Dendritic cell treated with granulocyte-macrophage colony-stimulating factor and Interleukin-4, amounts not matched to agents 40 ng/mL and 50 ng/mL, for 4 days (primary cell): ENCODE data around the gene KIAA2012.

Source experiments
- H3K27ac Mint-ChIP-seq: one replicate; pipeline ENCODE4 v1.8.0; 2022; ENCODE audit warnings: mild to moderate bottlenecking, mixed read lengths
- H3K27me3 Mint-ChIP-seq: one replicate; pipeline ENCODE4 v1.8.0; 2022; ENCODE audit warnings: mild to moderate bottlenecking, mixed read lengths
- H3K36me3 Mint-ChIP-seq: one replicate; pipeline ENCODE4 v1.8.0; 2022; ENCODE audit warnings: low read depth, mixed read lengths
- H3K4me1 Mint-ChIP-seq: one replicate; pipeline ENCODE4 v1.8.0; 2022; ENCODE audit warnings: low read depth, mixed read lengths
- H3K4me3 Mint-ChIP-seq: one replicate; pipeline ENCODE4 v1.8.0; 2022; ENCODE audit warnings: mild to moderate bottlenecking, moderate library complexity, mixed read lengths
- H3K9me3 Mint-ChIP-seq: one replicate; pipeline ENCODE4 v1.8.0; 2022; ENCODE audit warnings: mixed read lengths
- intact Hi-C: fragments of 100-400 bp; cut with micrococcal nuclease; formaldehyde crosslinking; loops from one replicate; pipeline ENCODE4 v1.15.0; 2022

KIAA2012 gene

DNA sequence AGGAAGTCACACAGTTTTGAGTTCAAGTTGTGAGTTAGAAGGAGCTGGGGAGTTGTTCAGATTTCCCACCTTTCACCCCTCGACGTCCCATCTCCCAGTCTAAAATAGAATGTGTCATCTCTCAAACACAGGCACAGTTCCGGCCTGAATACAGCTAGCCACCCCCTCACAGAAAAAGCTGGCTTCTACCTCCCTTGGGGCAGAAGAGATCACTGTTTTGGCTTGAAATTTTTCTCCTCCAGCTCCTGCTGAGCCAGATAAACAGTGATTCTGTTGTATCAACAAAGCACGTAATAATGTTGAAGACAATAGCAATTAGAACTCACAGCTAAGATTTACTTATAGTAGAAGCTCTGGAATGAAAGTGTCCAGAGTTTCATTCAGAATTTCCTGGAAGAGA lies 74.7 kb downstream of the KIAA2012 start:
- no peak overlapping the region for H3K4me3 Mint-ChIP-seq
- no peak overlapping the region for H3K27ac Mint-ChIP-seq
- H3K9me3 Mint-ChIP-seq = no peaks in the 10 kb centered on the region
- H3K36me3 Mint-ChIP-seq = no peaks in the 10 kb centered on the region
- H3K27me3 Mint-ChIP-seq = peaks cover 5% of the 10 kb centered on the region
- intact Hi-C loops = no loop called here
- no peaks in the 10 kb centered on the region for H3K4me1 Mint-ChIP-seq

DNA sequence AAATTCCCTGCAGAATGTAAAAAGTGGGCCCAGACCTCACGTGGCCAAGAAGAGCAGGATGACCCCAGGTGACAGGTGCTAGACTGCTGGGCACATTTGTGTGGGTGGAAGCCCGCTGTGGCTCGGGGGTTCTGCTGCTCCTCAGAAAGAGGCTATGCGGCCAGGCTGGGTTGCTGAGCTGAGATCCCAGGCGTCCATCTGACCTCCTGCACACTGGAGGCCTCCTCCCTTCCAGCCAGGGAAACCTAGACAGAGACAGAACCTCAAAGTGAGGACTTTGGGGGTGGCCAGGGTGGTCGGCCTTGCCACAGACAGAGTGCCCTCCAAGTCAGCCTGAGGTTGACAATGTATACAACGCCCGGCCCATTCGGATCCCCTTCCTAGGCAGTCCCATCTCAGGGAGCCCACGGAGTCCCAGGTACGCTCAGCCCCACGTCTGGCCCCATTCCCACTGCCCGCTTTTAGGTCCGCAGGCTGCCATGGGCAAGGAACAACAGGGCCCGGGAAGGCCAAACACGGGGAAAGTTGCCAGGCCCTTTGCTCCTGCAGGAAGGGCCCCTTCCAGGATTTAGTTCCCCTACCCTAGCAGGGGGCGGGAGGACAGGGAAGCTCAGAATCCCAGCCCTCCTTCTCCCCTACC lies 75.6 kb downstream of the KIAA2012 start:
- Mint-ChIP-seq H3K9me3 (no peaks in the 10 kb centered on the region), H3K36me3 (no peaks in the 10 kb centered on the region), H3K4me1 (no peaks in the 10 kb centered on the region), H3K4me3 (no peak overlapping the region), H3K27ac (no peak overlapping the region), H3K27me3 (peaks cover 5% of the 10 kb centered on the region)
- intact Hi-C loops = no loop called here

DNA sequence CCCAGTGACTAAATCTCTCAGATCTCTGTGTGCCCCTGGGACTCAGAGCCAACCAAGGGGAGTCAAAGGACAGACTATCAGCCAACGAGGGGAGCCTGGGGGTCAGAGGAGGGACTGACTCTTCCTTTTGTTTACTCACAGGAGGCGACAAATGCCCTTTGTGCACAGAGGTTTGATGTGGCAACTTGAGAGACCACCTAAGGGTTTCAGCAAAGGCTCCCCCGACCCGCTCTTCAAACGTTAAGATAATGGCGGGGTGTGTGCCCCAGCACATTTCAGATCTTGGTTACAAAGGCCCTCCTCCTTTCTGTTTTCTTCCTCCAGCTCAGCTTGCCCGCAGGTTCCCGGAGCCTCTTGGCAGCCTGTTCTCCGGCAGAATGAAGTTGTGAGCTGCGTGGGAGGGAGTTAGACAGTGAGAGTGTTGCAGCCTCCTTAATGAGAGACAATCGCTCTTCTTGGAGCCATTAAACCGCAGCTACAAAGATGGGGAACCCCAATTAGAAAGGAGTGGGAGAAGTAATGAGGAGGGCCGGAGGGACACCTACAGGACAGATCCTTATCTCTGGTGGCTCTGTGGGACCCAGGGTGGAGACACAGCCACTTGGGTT lies 76.2 kb downstream of the KIAA2012 start:
- no peaks in the 10 kb centered on the region for H3K36me3 Mint-ChIP-seq
- intact Hi-C loops = no loop called here
- peaks cover 5% of the 10 kb centered on the region for H3K27me3 Mint-ChIP-seq
- no peaks in the 10 kb centered on the region for H3K4me1 Mint-ChIP-seq
- no peak overlapping the region for H3K27ac Mint-ChIP-seq
- H3K9me3 Mint-ChIP-seq = no peaks in the 10 kb centered on the region
- no peak overlapping the region for H3K4me3 Mint-ChIP-seq

DNA sequence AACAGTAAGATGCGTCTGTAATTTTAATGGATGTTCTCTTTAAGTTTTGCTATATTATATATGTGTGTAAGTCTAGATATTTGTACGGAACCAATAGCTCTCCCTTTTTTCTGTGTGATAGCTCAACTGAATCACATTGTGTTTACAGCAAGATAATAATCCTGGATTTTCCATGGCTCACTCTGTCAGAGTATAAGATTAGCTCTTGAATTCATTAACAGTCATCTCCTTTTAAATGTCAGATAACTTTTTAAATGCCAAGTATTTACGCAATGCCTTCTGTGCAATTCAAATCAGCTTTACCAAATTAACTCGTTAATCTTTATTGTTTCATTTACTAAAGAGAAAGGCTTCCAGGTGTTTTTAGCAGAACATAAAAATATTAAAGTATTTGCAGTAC lies 76.9 kb downstream of the KIAA2012 start:
- peaks cover 7% of the 10 kb centered on the region for H3K27me3 Mint-ChIP-seq
- intact Hi-C loops = no loop called here
- no peaks in the 10 kb centered on the region for H3K36me3 Mint-ChIP-seq
- no peaks in the 10 kb centered on the region for H3K4me1 Mint-ChIP-seq
- no peak overlapping the region for H3K4me3 Mint-ChIP-seq
- no peak overlapping the region for H3K27ac Mint-ChIP-seq
- H3K9me3 Mint-ChIP-seq = no peaks in the 10 kb centered on the region

GRCh38 chr2:202152104-202152715 lies 79.2 kb downstream of the KIAA2012 start:
- H3K4me1 Mint-ChIP-seq = no peaks in the 10 kb centered on the region
- H3K27me3 Mint-ChIP-seq = peaks cover 7% of the 10 kb centered on the region
- no peaks in the 10 kb centered on the region for H3K9me3 Mint-ChIP-seq
- H3K4me3 Mint-ChIP-seq = no peak overlapping the region
- H3K36me3 Mint-ChIP-seq = no peaks in the 10 kb centered on the region
- intact Hi-C loops = no loop called here
- H3K27ac Mint-ChIP-seq = no peak overlapping the region

- Mint-ChIP-seq H3K27me3 (peaks cover 8% of the 10 kb centered on the region), H3K9me3 (no peaks in the 10 kb centered on the region), H3K4me1 (no peaks in the 10 kb centered on the region), H3K27ac (no peak overlapping the region), H3K4me3 (no peak overlapping the region), H3K36me3 (no peaks in the 10 kb centered on the region)
- intact Hi-C loops = no loop called here
Measured at GRCh38 chr2:202154613-202155012, 81.6 kb downstream of the KIAA2012 start.

- no peaks in the 10 kb centered on the region for H3K4me1 Mint-ChIP-seq
- H3K4me3 Mint-ChIP-seq = no peak overlapping the region
- H3K27me3 Mint-ChIP-seq = peaks cover 6% of the 10 kb centered on the region
- intact Hi-C loops = no loop called here
- H3K9me3 Mint-ChIP-seq = no peaks in the 10 kb centered on the region
- no peaks in the 10 kb centered on the region for H3K36me3 Mint-ChIP-seq
- no peak overlapping the region for H3K27ac Mint-ChIP-seq
Measured at GRCh38 chr2:202157211-202157990, 84.3 kb downstream of the KIAA2012 start.

DNA sequence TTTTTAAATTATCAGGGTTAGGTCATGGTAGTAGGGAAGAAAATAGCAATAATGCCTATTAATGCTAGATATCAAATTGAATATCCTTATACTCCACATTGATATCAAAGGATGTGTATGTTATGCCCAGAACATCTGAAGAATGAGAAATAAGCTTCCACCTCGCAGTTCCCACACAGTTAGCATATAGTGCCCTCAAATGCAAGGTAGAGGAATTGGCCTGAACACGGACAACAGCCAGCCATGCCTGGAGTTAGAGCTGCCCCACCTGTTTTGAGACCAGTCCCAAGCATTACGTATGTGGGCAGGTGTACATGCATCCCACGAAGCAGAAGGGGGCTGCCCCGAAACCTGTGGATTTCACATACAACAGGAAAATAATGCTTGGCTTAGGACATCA lies 85.7 kb downstream of the KIAA2012 start:
- H3K27ac Mint-ChIP-seq = no peak overlapping the region
- H3K36me3 Mint-ChIP-seq = no peaks in the 10 kb centered on the region
- no peaks in the 10 kb centered on the region for H3K9me3 Mint-ChIP-seq
- H3K4me3 Mint-ChIP-seq = no peak overlapping the region
- peaks cover 6% of the 10 kb centered on the region for H3K27me3 Mint-ChIP-seq
- H3K4me1 Mint-ChIP-seq = no peaks in the 10 kb centered on the region
- intact Hi-C loops = no loop called here

DNA sequence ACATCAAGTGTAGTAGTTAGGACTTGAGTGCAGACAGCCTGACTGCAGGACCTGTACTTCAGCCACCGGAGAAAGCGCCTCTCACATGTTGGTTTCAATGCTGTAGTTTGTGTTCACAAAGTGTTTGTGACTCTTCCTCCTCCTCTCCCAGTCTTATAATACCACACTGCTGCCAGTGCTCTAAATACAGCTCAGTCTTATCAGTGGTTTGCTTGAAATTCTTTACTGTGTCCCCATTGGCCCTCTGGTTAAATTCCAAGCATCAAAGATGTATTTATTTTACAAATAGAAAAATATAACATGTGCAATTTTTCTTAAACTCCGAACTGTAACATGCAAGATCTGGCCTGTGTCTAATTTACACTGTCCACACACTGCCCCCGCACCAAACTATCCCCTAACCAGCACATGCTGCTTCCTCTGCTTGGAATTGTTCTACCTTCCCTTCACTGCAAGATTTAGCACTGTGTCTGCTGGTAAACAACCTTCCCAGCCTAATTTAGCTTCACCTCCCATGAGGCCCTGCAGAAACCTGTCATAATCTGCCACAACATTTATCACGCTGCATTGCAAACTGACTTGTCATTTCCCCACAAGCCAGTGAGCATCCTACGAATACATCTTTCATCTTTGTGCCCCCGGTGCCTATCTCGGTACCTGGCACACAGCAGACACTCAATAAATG lies 88.2 kb downstream of the KIAA2012 start:
- H3K27ac Mint-ChIP-seq = no peak overlapping the region
- H3K27me3 Mint-ChIP-seq = peaks cover 4% of the 10 kb centered on the region
- no peaks in the 10 kb centered on the region for H3K36me3 Mint-ChIP-seq
- no peak overlapping the region for H3K4me3 Mint-ChIP-seq
- no peaks in the 10 kb centered on the region for H3K9me3 Mint-ChIP-seq
- H3K4me1 Mint-ChIP-seq = no peaks in the 10 kb centered on the region
- intact Hi-C loops = no loop called here

- H3K4me1 Mint-ChIP-seq = no peaks in the 10 kb centered on the region
- intact Hi-C loops = no loop called here
- H3K36me3 Mint-ChIP-seq = no peaks in the 10 kb centered on the region
- no peak overlapping the region for H3K27ac Mint-ChIP-seq
- H3K9me3 Mint-ChIP-seq = no peaks in the 10 kb centered on the region
- H3K4me3 Mint-ChIP-seq = no peak overlapping the region
- H3K27me3 Mint-ChIP-seq = peaks cover 2% of the 10 kb centered on the region
Measured at GRCh38 chr2:202164411-202164810, 91.4 kb downstream of the KIAA2012 start.

GRCh38 chr2:202165208-202165607 lies 92.2 kb downstream of the KIAA2012 start:
- no peak overlapping the region for H3K27ac Mint-ChIP-seq
- H3K4me3 Mint-ChIP-seq = no peak overlapping the region
- H3K36me3 Mint-ChIP-seq = no peaks in the 10 kb centered on the region
- H3K27me3 Mint-ChIP-seq = peaks cover 8% of the 10 kb centered on the region
- intact Hi-C loops = no loop called here
- H3K4me1 Mint-ChIP-seq = no peaks in the 10 kb centered on the region
- no peaks in the 10 kb centered on the region for H3K9me3 Mint-ChIP-seq

- no peaks in the 10 kb centered on the region for H3K9me3 Mint-ChIP-seq
- H3K27me3 Mint-ChIP-seq = peaks cover 14% of the 10 kb centered on the region
- intact Hi-C loops = no loop called here
- peaks cover 3% of the 10 kb centered on the region for H3K4me1 Mint-ChIP-seq
- H3K4me3 Mint-ChIP-seq = no peak overlapping the region
- H3K36me3 Mint-ChIP-seq = no peaks in the 10 kb centered on the region
- H3K27ac Mint-ChIP-seq = no peak overlapping the region
Measured at GRCh38 chr2:202165945-202166344, 92.9 kb downstream of the KIAA2012 start.

- Mint-ChIP-seq H3K4me1 (peaks cover 22% of the 10 kb centered on the region), H3K9me3 (no peaks in the 10 kb centered on the region), H3K36me3 (no peaks in the 10 kb centered on the region), H3K27me3 (peaks cover 26% of the 10 kb centered on the region), H3K4me3 (no peak overlapping the region), H3K27ac (no peak overlapping the region)
- intact Hi-C loops = no loop called here
Measured at GRCh38 chr2:202169131-202169530, 96.1 kb downstream of the KIAA2012 start.
